Stimulated activated CD4-positive, alpha-beta T cell treated with anti-CD3 and anti-CD28 coated beads, TNF-alpha, amount 100 ng/mL, for 48 hours (primary cell): ENCODE results near the gene BBOX1.
"Not testable (repeated sequence)": the region's sequence is repeated elsewhere in the genome, so short reads cannot be mapped to it uniquely, and the experiment has no call there.

Experiments used
- DNase-seq, 3 donors: peaks; one replicate each; pipeline ENCODE4 v3.0.0-alpha.2; 2020; ENCODE audit warnings: low read depth in 3 of 3

Gene BBOX1

GRCh38 chr11:27083782-27084181, 43.2 kb downstream of the BBOX1 start:
- no peak for DNase-seq

- no peak for DNase-seq
Observed at GRCh38 chr11:27084518-27084917, 43.9 kb downstream of the BBOX1 start.

GRCh38 chr11:27085111-27085510, 44.5 kb downstream of the BBOX1 start:
- no peak for DNase-seq

- DNase-seq = no peak
Observed at GRCh38 chr11:27085605-27086004, 45.0 kb downstream of the BBOX1 start.

DNA sequence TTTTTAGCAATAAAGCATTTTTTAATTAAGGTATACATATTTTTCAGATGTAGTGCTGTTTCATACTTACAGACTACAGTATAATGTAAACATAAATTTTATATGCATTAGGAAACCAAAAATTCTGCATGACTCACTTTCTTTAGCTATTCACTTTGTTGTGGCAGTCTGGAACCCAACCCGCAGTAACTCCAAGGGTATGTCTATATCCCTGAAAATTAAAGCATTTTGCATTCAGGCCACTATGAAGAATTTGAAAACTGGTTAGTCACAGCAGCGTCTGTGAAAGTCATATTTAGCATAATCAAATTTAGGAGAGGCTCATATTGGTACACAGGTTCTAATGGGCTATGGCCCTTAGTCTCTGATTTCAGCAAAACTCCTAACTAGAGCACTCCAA, 46.8 kb downstream of the BBOX1 start:
- no peak for DNase-seq

DNA sequence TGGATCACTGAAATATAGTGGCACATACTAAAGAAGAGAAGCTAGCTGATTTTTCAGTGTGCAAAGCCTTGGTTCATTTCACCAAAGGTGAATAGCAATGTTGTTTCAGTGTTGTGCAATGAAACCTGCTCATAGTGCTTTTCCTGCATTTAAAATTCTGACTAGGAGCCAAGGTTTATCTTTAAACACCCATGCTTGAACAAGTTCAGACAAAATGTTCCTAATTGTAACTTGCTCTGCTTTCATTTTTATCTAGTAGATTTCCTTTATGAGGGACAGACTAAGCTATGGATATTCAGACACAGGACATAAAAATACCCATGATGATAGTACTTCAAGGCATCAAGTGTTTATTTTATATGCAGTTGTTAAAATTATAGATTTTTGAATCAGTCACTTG, 47.7 kb downstream of the BBOX1 start:
- DNase-seq = no peak

- DNase-seq = no peak
Observed at GRCh38 chr11:27089746-27090145, 49.1 kb downstream of the BBOX1 start.

- not testable (repeated sequence) for DNase-seq
Observed at GRCh38 chr11:27090357-27090948, 49.8 kb downstream of the BBOX1 start.

GRCh38 chr11:27094120-27094519, 53.5 kb downstream of the BBOX1 start:
- no peak for DNase-seq

DNA sequence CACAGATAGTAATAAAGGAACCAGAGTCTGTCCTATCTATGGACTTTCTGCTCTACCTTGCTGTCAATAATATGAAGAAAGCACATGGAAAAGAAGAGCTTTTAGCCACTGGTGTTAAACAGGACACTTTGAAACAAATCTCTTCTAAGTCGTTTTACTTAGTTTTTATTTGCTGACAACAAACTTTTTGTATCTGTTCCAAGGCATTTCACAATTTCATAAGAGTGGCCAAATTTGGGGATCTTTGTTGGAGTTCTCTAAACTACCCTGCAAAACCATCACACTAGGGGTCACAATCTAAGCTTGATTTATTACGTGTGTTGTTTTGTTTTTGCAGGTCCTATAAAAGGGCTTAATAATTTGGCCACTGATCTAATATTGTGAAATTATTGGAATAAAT, 54.4 kb downstream of the BBOX1 start:
- no peak for DNase-seq

DNA sequence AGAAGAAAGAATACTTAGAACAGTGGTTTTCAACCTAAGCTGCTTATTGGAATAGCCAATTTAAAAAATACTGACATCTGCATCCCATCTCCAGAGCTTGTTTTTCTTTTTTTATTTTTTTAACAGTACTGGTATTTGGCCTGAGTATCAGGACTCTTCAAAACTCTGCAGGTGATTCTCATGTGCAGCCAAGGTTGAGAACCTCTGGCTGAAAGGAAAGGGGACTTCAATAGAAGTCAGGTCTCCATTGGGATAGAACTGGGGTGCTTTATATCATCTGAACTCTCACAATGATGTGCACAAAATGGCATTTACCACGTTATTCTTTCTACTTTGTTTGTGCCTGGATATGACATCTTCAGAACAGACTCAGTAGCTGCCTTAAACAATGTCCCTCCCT, 55.3 kb downstream of the BBOX1 start:
- no peak for DNase-seq

- DNase-seq = no peak
Observed at GRCh38 chr11:27097551-27097950, 56.9 kb downstream of the BBOX1 start.

DNA sequence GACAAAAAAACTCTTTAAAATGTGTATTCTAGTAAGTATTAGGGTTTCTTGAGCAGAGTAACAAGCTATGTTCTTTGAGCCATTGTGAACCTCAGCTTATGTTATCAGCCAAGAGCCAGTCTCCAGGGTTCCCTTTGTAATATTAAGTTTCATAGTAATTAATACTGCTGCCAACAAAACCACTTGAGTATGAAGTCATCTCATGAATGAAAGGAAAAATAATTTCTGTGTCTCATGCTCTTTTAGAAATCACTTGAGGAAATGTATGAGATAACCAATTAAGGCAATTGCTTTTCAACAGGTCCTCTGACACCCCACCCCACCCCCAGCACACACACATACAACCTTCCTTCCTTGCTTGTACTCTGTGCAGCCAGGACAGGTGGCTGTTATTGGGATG, 59.9 kb downstream of the BBOX1 start:
- DNase-seq = no peak

- no peak for DNase-seq
Observed at GRCh38 chr11:27107548-27107947, 66.9 kb downstream of the BBOX1 start.

DNA sequence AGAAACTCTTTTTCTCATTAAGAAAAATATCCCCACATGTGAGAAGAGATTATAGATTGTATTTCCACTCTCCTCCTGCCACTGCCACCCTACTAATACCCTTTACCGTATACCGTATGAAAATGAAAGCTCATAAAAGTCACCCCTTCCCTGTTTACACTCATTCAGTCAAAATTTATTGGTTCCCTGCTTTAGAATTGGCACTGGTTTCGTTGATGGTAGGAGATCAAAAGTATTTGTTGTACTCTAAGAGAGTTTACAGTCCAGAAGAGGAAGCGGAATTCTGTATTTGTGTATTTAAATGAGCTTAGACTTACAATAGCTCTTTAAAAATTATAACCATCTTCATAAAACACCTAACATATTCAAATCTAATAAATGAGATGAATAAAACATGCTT, 68.2 kb downstream of the BBOX1 start:
- no peak for DNase-seq

- no peak for DNase-seq
Observed at GRCh38 chr11:27111896-27112295, 71.3 kb downstream of the BBOX1 start.

- no peak for DNase-seq
Observed at GRCh38 chr11:27112946-27113345, 72.3 kb downstream of the BBOX1 start.

DNA sequence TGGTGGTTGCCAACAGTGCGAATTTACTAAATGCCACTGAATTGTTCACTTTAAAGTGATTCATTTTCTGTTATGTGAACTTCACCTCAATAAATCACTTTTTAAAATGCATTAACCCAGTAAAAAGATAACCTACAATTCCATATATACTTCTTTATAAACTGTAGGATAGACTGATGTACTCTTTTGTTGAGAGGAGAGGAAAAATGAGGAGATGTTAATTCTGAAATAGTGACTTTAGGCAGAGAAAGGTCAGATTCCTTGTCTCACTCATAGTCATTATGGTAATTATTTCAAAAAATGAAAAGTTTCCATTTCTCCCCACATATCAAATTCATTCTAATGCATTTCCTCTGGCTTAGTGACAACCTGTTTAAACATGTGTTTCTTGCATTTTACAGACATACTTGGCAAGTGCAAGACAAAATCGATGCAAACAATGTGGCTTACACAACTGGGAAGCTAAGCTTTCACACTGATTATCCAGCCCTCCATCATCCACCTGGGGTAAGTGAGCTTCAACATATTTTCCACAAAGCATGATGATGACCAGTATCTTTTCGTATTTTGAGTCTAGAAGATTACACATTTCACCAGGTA, 74.5 kb downstream of the BBOX1 start:
- DNase-seq = no peak

DNA sequence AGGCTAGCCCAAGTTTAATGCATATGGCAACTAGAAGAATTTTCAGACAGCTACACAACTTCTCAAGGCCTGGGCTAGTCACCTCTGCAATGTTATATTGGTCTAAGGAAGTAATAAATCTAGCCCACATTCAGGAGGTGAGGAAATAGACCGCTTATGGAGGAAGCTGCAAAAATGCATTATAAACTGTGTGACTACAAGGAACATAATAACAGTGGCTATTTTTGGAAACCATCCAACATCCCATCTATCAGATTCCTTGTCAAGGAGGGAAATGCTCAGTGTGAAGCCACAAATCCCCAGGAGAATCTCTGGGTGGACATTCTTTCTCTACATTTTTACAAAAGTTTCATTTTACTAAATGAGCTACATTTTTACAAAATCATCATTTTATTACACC, 76.1 kb downstream of the BBOX1 start:
- no peak for DNase-seq

DNA sequence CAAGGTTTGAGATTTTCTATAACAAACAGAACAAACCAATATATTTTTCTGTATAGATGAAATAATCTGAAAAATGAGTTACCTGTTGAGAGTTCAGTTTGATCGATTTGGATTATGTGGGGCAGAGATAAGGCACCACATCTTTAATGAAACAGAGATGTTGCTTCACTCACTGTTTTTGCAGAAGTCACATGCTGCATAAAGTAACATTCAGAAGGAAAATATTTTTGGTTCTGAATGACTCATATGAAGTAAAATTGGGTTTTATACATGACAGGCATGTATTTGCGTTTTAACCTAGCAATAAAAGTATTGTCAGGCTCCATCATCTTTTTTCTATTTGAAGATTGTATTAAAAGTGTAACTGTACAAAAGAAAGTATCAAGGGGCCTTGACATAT, 77.8 kb downstream of the BBOX1 start:
- no peak for DNase-seq

DNA sequence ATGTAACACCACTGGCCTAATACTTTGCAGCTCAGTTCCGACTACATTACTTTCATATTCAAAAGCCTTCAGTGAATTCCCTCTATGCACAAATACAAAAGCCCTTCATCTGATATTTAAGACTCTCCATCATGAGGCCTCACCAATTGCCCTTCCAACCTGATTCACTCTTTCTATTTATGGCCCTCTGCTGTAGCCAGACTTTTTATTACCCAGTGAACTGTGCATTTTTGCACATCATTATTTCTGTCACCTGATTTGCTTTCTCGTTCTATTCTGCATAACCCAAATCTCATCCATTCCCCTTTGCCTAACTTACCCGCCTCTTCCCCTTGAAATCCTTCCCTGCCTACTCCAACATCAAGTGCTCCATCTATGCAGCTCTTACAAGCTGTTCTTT, 78.3 kb downstream of the BBOX1 start:
- DNase-seq = no peak

- no peak for DNase-seq
Observed at GRCh38 chr11:27119396-27119795, 78.8 kb downstream of the BBOX1 start.

GRCh38 chr11:27120211-27120610, 79.6 kb downstream of the BBOX1 start:
- DNase-seq = no peak

GRCh38 chr11:27122001-27122400, 81.4 kb downstream of the BBOX1 start:
- DNase-seq = no peak
